Transverse colon (tissue), 4 donors: Measurements from ENCODE around the gene FANCC. TPM values are rescaled to one million over a fixed set of nuclear protein-coding genes. Genes with fewer than 3 reads are reported as not detected.
A peak's percentile ranks its signal among the peaks of the same experiment; 100 is the strongest.

Experiments
- DNase-seq: peaks from one replicate; pipeline ENCODE4 v3.0.0-alpha.2; 2019
- H3K27ac ChIP-seq, 4 donors: fragments of 200-600 bp; sonication (generic); 2 replicates each; pipeline ENCODE4 v1.5.1; 2016 to 2018; ENCODE audit warnings: inconsistent platforms in 4 of 4
- H3K27me3 ChIP-seq: fragments of 200-600 bp; sonication (generic); 2 replicates; pipeline ENCODE4 v1.5.1; 2017; ENCODE audit warnings: inconsistent platforms
- H3K36me3 ChIP-seq, 4 donors: fragments of 200-600 bp; sonication (generic); 2 replicates each; pipeline ENCODE4 v1.5.1; 2017 to 2019; ENCODE audit warnings: inconsistent platforms in 4 of 4
- H3K4me1 ChIP-seq, 4 donors: fragments of 200-600 bp; sonication (generic); 2 replicates each; pipeline ENCODE4 v1.5.1; 2017 to 2020; ENCODE audit warnings: inconsistent platforms in 4 of 4
- H3K4me3 ChIP-seq, 4 donors: fragments of 200-600 bp; sonication (generic); 1 replicate in 1 of 4; 2 replicates in 3 of 4; pipeline versions ENCODE4 v1.5.1 to v1.6.1; 2017 to 2019; ENCODE audit warnings: inconsistent platforms in 4 of 4
- H3K9me3 ChIP-seq, 2 donors: fragments of 200-600 bp; sonication (generic); 2 replicates each; pipeline ENCODE4 v1.5.1; 2017 to 2019; ENCODE audit warnings: inconsistent platforms in 2 of 2
- EP300 ChIP-seq: sonication (generic); formaldehyde crosslinking; IDR thresholded peaks from one replicate; pipeline ENCODE4 v1.6.1; 2017; ENCODE audit warnings: antibody characterized with exemption, low read depth
- POLR2A ChIP-seq: fragments of 450-650 bp; IDR thresholded peaks from one replicate; pipeline ENCODE4 v1.6.1; 2016; ENCODE audit warnings: antibody characterized with exemption, mild to moderate bottlenecking, moderate library complexity
- POLR2AphosphoS5 ChIP-seq, 3 donors: sonication (generic); formaldehyde crosslinking; IDR thresholded peaks; one replicate each; pipeline ENCODE4 v1.6.1; 2016; ENCODE audit warnings: antibody characterized with exemption in 3 of 3
- WGBS, 2 donors: methylation state at CpG; one replicate each; pipeline ENCODE4 v1.1.5; 2018; ENCODE audit warnings: low coverage in 1 of 2; 5-methylcytosine and 5-hydroxymethylcytosine counted together
- in situ Hi-C, 4 donors: fragments of 200-750 bp; cut with MboI; loops; one replicate each; pipeline versions ENCODE4 v1.15.0 to v1.15.1; 2017; ENCODE audit warnings: low sequenced_read_pairs in 3 of 4, low pct_ligation_motif_present in 1 of 4, low pct_unique_long_range_greater_than_20kb in 1 of 4
- intact Hi-C: fragments of 100-400 bp; cut with DNase I; formaldehyde crosslinking; loops from one replicate; pipeline ENCODE4 v1.15.1; 2023; ENCODE audit warnings: low total_unique reads
- total RNA-seq, 4 donors: library from RNA; depleted of rRNA; stranded (reverse); fragments of >200 nt; gene quantifications; one replicate each; pipeline ENCODE4 v1.1.0, GENCODE V29; 2016
- TF ChIP-seq, protein P1 (sequence below), 5 experiments: fragments of 200-600 bp in 3 of 5; fragments of 450-650 bp in 2 of 5; sonication (generic) in 3 of 5; IDR thresholded peaks; 1 replicate in 2 of 5; 2 replicates in 3 of 5; pipeline ENCODE4 v1.5.1; 2016 to 2017; ENCODE audit warnings: antibody characterized with exemption in 5 of 5, inconsistent platforms in 3 of 5, mild to moderate bottlenecking in 2 of 5, moderate library complexity in 1 of 5

FANCC gene
- total RNA-seq, 4 donors from 2014 or later, result 4.0 to 10.3 (median 9.5) TPM

DNA sequence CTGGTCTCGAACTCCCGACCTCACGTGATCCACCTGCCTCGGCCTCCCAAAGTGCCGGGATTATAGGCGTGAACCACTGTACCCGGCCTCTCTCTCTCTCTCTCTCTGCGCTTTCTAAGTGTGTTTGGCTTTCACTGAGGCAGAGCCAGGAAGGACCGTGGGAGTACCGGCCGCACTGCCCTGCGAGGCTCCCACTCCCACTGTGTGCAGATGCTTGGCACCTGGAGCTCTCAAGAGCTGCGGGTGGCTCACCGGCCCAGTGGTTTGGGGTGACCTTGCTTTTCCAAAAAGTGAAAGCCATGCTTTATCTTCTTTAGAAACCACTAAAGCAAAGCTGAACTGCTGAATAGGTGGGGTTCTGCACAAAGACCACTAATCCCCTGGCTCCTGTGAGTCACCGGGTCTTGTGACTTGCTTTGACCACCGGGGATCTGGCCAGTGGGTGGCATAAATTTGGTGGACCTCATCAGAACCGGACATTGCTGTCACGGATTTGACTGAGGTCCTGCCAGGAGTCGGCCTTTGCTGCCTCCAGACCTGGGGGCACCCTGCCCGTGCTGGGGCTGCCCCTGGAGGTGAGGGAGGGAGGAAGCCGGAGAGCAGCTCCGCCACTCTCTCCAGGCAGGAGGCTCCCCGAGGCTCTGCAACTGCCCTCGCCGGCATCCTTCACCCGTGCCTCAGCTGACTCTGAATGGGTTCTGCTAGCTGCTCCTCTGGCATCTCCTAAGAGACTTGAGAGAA, 228.9 kb downstream of the FANCC start:
- intact Hi-C loops (loop anchor here (1.0 kb wide), 1 partner anchor 34 kb away; no protein-coding TSS in a partner anchor), in situ Hi-C loops (no loop called here)
- Histone ChIP-seq H3K36me3 (peaks cover 0 to 9% (median 0%) of the 10 kb centered on the region in 4 donors), H3K4me1 (peaks cover 37 to 67% (median 52%) of the 10 kb centered on the region in 4 donors), H3K4me3 (no peak overlapping the region), H3K9me3 (no peaks in the 10 kb centered on the region), H3K27me3 (no peaks in the 10 kb centered on the region), H3K27ac (peak overlapping the region; percentile 83 to 92 (median 90))
- 83% methylated on average over 24 of the region's 26 CpGs; no CpG with 5 or more reads in 1 of the 2 donors for WGBS, 2 donors
- TF ChIP-seq EP300 (no peak), POLR2A (no peak), POLR2AphosphoS5 (IDR thresholded peaks at IDR 0.05) (no peak)
- TF ChIP-seq, protein P1, sequence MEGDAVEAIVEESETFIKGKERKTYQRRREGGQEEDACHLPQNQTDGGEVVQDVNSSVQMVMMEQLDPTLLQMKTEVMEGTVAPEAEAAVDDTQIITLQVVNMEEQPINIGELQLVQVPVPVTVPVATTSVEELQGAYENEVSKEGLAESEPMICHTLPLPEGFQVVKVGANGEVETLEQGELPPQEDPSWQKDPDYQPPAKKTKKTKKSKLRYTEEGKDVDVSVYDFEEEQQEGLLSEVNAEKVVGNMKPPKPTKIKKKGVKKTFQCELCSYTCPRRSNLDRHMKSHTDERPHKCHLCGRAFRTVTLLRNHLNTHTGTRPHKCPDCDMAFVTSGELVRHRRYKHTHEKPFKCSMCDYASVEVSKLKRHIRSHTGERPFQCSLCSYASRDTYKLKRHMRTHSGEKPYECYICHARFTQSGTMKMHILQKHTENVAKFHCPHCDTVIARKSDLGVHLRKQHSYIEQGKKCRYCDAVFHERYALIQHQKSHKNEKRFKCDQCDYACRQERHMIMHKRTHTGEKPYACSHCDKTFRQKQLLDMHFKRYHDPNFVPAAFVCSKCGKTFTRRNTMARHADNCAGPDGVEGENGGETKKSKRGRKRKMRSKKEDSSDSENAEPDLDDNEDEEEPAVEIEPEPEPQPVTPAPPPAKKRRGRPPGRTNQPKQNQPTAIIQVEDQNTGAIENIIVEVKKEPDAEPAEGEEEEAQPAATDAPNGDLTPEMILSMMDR (IDR thresholded peaks at IDR 0.05), result no peak
- DNase-seq, result no peak

DNA sequence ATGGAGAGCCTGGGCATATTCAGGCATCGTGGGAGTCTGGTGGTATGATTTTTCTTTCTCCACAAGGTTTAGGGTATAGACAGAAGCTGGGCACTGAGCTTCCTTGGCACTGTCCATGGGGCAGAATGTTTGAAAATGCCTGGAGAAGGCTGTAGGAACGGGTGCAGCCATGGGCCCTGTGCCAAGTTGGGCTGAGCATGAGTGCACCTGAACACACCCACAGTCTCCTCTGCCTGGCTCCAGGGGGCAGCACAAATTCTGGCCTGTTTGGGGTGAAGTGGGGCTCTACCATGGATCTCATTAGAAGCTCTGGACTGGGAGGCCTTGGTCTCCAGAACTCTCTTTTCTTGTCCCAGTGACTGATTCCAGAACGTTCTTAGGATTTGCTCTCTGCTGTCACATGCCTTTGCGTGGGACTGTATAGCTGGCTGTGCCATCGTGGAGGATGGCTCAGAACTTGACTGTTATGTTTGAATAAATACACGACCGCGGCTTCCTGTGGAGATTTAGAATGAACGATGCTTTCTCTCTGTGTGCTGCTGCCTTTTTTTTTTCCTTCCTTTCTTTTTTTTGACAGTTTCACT, 229.8 kb downstream of the FANCC start:
- Histone ChIP-seq H3K27ac (peak overlapping the region; percentile 83 to 92 (median 90)), H3K27me3 (no peaks in the 10 kb centered on the region), H3K9me3 (no peaks in the 10 kb centered on the region), H3K36me3 (peaks cover 0 to 13% (median 0%) of the 10 kb centered on the region in 4 donors), H3K4me3 (no peak overlapping the region), H3K4me1 (peaks cover 38 to 58% (median 45%) of the 10 kb centered on the region in 4 donors)
- in situ Hi-C loops (no loop called here), intact Hi-C loops (no loop called here)
- peak; percentile 66 for DNase-seq
- TF ChIP-seq, protein P1 (IDR thresholded peaks at IDR 0.05), result peak in 1 of 5 experiments; percentile 1
- TF ChIP-seq EP300 (no peak), POLR2A (no peak)
- 55 to 65% methylated on average over 7 to 9 of the region's 9 CpGs for WGBS, 2 donors

DNA sequence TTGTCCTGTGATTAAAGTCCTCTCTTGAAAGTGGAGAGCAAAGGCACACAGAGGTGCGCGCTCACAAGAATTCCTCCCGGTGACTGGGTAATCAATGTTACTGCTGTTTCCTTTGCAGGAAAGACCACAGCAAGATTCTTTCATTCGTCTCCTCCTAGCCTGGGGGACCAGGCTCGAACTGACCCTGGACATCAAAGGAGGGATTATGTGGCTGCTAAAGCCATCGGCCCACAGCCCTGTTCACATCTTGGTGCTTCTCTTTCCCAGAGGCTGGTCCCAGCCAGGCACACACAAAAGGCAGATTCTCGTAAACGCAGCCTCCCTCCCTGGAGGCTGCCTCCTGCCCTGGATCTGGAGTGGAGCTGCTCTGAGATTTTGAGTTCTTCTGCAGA, 230.9 kb downstream of the FANCC start:
- DNase-seq, result no peak
- TF ChIP-seq POLR2AphosphoS5 (IDR thresholded peaks at IDR 0.05) (no peak), EP300 (no peak), POLR2A (no peak)
- TF ChIP-seq, protein P1 (IDR thresholded peaks at IDR 0.05), result no peak
- Histone ChIP-seq H3K4me3 (no peak overlapping the region), H3K36me3 (peaks cover 0 to 20% (median 0%) of the 10 kb centered on the region in 4 donors), H3K9me3 (no peaks in the 10 kb centered on the region), H3K4me1 (peaks cover 26 to 57% (median 36%) of the 10 kb centered on the region in 4 donors), H3K27me3 (no peaks in the 10 kb centered on the region), H3K27ac (peak overlapping the region; percentile 51 to 91 (median 74))
- 90% methylated on average over 2 to 8 of the region's 8 CpGs for whole genome bisulfite sequencing, 2 donors
- in situ Hi-C loops, result no loop called here
- intact Hi-C loops, result no loop called here

DNA sequence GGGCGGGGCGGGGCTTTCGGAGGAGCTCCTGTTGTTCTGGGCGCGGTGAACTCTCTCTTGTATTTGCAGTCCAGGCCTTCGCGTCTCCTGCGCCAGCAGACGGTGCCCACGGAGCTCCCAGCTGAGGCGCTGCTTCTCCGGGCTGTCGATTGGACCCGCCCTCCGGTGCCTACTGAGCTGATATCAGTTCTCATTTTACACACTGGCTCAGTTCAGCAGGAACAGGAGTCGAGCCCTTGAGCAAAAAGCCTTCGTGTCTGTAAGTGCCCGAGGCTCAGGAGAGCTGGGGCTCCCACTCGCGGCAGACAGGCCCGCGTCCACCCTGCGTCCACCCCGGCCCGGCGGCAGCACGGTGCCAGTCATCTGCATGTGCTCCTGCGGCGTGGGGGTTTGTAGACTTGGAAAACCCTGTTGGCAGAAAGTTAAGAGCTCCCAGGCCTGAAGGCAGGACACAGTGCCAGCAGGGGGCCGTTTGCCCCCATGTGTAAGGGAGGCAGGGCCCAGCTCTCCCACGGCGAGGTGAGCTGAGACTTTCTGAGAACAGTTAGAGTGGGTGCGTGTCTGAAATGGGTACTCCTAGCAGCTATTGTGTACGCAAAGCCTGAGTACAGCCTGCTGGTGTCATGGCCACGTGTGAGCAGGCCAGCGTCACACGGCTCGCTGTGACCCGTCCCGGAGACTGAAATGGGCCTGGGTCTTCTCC, 231.5 kb downstream of the FANCC start:
- peaks cover 0 to 25% (median 0%) of the 10 kb centered on the region in 4 donors for H3K36me3 ChIP-seq
- H3K27ac ChIP-seq, result peak overlapping the region; percentile 51 to 91 (median 74)
- H3K27me3 ChIP-seq, result no peaks in the 10 kb centered on the region
- intact Hi-C loops, result no loop called here
- no peaks in the 10 kb centered on the region for H3K9me3 ChIP-seq
- H3K4me1 ChIP-seq, result peaks cover 21 to 51% (median 32%) of the 10 kb centered on the region in 4 donors
- WGBS, 2 donors, result 88% methylated on average over 40 of the region's 40 CpGs; no CpG with 5 or more reads in 1 of the 2 donors
- in situ Hi-C loops, result no loop called here
- TF ChIP-seq POLR2A, result no peak
- peak in 2 of 3 donors; percentile 3 to 15 for TF ChIP-seq POLR2AphosphoS5 (IDR thresholded peaks at IDR 0.05)
- no peak overlapping the region for H3K4me3 ChIP-seq
- no peak for DNase-seq
